ENCODE data around the gene TMEM131L. TPM values are rescaled to one million over a fixed set of nuclear protein-coding genes. Genes with fewer than 3 reads are reported as not detected.

Gene TMEM131L
- total and polyA plus RNA-seq, 9 donors: 3.6 to 18.4 (median 10.7) TPM

GRCh38 chr4:153638999-153639398 is 172.8 kb downstream of the TMEM131L start:
- TF ChIP-seq, protein P1, sequence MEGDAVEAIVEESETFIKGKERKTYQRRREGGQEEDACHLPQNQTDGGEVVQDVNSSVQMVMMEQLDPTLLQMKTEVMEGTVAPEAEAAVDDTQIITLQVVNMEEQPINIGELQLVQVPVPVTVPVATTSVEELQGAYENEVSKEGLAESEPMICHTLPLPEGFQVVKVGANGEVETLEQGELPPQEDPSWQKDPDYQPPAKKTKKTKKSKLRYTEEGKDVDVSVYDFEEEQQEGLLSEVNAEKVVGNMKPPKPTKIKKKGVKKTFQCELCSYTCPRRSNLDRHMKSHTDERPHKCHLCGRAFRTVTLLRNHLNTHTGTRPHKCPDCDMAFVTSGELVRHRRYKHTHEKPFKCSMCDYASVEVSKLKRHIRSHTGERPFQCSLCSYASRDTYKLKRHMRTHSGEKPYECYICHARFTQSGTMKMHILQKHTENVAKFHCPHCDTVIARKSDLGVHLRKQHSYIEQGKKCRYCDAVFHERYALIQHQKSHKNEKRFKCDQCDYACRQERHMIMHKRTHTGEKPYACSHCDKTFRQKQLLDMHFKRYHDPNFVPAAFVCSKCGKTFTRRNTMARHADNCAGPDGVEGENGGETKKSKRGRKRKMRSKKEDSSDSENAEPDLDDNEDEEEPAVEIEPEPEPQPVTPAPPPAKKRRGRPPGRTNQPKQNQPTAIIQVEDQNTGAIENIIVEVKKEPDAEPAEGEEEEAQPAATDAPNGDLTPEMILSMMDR (IDR thresholded peaks at IDR 0.05): no peak
- TF ChIP-seq POLR2A (IDR thresholded peaks at IDR 0.05) (no peak), EP300 (IDR thresholded peaks at IDR 0.05) (no peak)
- Histone ChIP-seq H3K27me3 (no peaks in the 10 kb centered on the region), H3K9me3 (no peaks in the 10 kb centered on the region), H3K4me1 (ENCODE audit: insufficient read depth) (no peaks in the 10 kb centered on the region), H3K4me3 (no peak overlapping the region), H3K36me3 (no peaks in the 10 kb centered on the region), H3K27ac (no peak overlapping the region)
- 63 to 87% (median 85%) methylated on average over 3 of the region's 3 CpGs for WGBS, 3 donors
- intact Hi-C loops (cut with DNase I): no loop called here
- DNase-seq: no peak

GRCh38 chr4:153639833-153640802 is 174.0 kb downstream of the TMEM131L start:
- no peaks in the 10 kb centered on the region for H3K27me3 ChIP-seq
- no peak overlapping the region for H3K4me3 ChIP-seq
- H3K36me3 ChIP-seq: no peaks in the 10 kb centered on the region
- H3K4me1 ChIP-seq (ENCODE audit: insufficient read depth): no peaks in the 10 kb centered on the region
- DNase-seq: no peak
- no peak for TF ChIP-seq POLR2A (IDR thresholded peaks at IDR 0.05)
- TF ChIP-seq, protein P1 (IDR thresholded peaks at IDR 0.05): no peak
- no peak for TF ChIP-seq EP300 (IDR thresholded peaks at IDR 0.05)
- intact Hi-C loops (cut with DNase I): no loop called here
- 77 to 81% (median 79%) methylated on average over 23 of the region's 23 CpGs for WGBS, 3 donors
- no peak overlapping the region for H3K27ac ChIP-seq
- no peaks in the 10 kb centered on the region for H3K9me3 ChIP-seq

DNA sequence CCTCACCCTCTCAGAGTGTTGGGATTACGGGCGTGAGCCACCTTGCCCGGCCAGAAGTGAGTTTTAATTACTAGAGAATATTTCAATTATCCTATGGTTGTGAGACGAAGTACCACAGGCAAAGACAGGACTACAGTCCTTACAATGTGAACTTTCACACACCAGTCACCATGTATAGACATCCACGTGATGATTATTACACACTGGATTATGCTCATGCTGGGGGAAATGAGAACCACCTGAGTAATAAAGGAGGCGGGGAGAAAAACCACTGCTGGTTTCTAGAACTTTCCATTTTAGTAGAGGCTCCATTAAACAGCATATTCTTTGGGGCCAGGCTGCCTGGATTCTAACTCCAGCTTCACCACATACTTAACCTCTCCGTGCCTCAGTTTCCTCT is 175.4 kb downstream of the TMEM131L start:
- TF ChIP-seq POLR2A (IDR thresholded peaks at IDR 0.05): no peak
- TF ChIP-seq, protein P1 (IDR thresholded peaks at IDR 0.05): no peak
- no peak for TF ChIP-seq EP300 (IDR thresholded peaks at IDR 0.05)
- WGBS, 3 donors: 74 to 86% (median 84%) methylated on average over 7 of the region's 7 CpGs
- H3K36me3 ChIP-seq: no peaks in the 10 kb centered on the region
- H3K27ac ChIP-seq: no peak overlapping the region
- H3K9me3 ChIP-seq: no peaks in the 10 kb centered on the region
- H3K4me3 ChIP-seq: no peak overlapping the region
- intact Hi-C loops (cut with DNase I): no loop called here
- H3K27me3 ChIP-seq: no peaks in the 10 kb centered on the region
- no peak for DNase-seq
- H3K4me1 ChIP-seq (ENCODE audit: insufficient read depth): no peaks in the 10 kb centered on the region

- Histone ChIP-seq H3K27ac (no peak overlapping the region), H3K4me3 (no peak overlapping the region)
- intact Hi-C loops (cut with DNase I): no loop called here
Observed at GRCh38 chr4:153643406-153644383, 177.5 kb downstream of the TMEM131L start.

More at GRCh38 chr4:153643406-153644383, 177.5 kb downstream of the TMEM131L start:
- Histone ChIP-seq H3K27me3 (no peaks in the 10 kb centered on the region), H3K9me3 (no peaks in the 10 kb centered on the region), H3K4me1 (ENCODE audit: insufficient read depth) (no peaks in the 10 kb centered on the region), H3K36me3 (no peaks in the 10 kb centered on the region)
- 81 to 87% (median 83%) methylated on average over 9 of the region's 9 CpGs for WGBS, 3 donors
- no peak for TF ChIP-seq POLR2A (IDR thresholded peaks at IDR 0.05)
- no peak for TF ChIP-seq EP300 (IDR thresholded peaks at IDR 0.05)
- TF ChIP-seq, protein P1 (IDR thresholded peaks at IDR 0.05): no peak
- DNase-seq: no peak
